Measurements from ENCODE around the gene RIMS1.
"Not testable (repeated sequence)": the region's sequence is repeated elsewhere in the genome, so short reads cannot be mapped to it uniquely, and the experiment has no call there.

RIMS1 gene

DNA sequence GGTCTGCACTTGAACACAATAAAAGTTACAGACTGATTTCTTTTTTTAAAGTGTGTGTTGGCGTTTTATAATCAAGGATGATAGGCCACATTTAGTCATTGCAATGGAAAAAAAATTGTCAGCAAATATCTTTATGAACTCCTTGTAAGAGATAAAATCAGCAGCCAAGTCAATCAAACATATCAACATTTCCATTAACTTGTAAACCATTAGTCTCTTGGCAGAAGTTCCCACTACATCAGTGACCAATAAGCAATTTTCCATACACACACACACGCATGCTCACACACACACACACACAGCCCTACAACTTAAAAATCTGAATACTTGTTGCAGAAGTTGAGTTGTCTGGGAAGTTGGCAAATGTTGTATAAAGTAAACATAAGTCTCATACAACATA is 419.6 kb downstream of the RIMS1 start:
- DNase-seq (ENCODE audit: insufficient read length) (no peak), FAIRE-seq (peak; percentile 9)
- TF ChIP-seq POLR2AphosphoS5 (IDR thresholded peaks at IDR 0.05; ENCODE audit: low read depth, low read length) (no peak), POLR2A (IDR thresholded peaks at IDR 0.05; ENCODE audit: low read depth, low read length) (no peak), TAF1 (IDR thresholded peaks at IDR 0.05; ENCODE audit: borderline replicate concordance, low read depth, low read length) (no peak)

DNA sequence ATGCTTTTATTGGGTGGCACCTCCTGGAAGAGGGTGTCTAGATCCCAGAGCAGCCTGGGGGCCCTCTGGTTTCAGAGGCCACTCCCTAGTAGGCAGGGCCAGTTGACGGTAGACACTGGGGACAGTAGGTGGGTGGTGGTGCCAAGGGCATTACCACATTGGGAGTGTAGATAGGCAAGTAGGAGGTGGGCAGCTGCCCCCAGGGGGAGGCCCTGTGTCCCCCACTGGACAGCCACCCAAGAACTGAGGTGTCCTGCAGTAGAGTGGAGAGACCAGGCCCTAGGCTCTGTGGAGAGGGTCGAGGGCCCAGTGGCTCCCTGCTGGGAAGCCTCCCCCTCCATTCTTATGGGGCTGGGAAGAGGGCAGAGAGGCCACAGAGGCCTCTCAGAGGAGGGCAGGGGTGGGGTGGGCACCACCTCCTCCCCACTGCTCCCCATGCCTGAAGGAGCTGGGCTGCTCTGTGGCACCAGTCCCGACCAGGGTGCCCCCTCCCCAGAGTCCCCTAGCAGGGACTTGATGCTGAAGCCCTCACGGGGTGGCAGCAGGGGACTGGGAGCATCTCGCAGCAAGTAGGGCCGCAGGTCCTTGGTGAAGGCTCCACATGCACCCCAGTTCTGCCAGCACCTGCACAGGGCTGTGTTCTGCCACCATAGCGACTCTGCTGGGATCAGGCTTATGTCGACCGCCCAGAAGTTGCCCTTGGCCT is 430.5 kb downstream of the RIMS1 start:
- FAIRE-seq: no peak
- DNase-seq (ENCODE audit: insufficient read length): no peak
- TF ChIP-seq POLR2AphosphoS5 (IDR thresholded peaks at IDR 0.05; ENCODE audit: low read depth, low read length): no peak
- no peak for TF ChIP-seq POLR2A (IDR thresholded peaks at IDR 0.05; ENCODE audit: low read depth, low read length)
- TF ChIP-seq TAF1 (IDR thresholded peaks at IDR 0.05; ENCODE audit: borderline replicate concordance, low read depth, low read length): no peak

DNA sequence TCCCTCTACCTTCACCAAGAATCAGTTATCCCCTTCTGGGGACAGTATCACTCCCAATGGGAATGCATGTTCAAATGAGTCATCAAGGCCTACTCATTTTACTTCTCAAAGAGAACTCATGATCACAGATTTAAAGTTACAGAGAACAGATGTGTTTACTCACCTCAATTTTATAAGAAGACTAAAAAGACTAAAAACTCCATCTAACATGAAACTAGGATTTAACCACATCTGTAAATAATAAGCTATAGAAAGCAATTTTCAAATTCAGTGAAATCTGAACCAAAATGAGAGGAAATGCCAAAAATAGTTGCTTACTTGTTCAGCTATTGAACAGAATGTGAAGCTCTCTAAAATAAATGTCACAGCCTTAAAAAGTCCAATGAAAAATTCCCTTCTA is 435.4 kb downstream of the RIMS1 start:
- TF ChIP-seq TAF1 (IDR thresholded peaks at IDR 0.05; ENCODE audit: borderline replicate concordance, low read depth, low read length) (no peak), POLR2A (IDR thresholded peaks at IDR 0.05; ENCODE audit: low read depth, low read length) (no peak), POLR2AphosphoS5 (IDR thresholded peaks at IDR 0.05; ENCODE audit: low read depth, low read length) (no peak)
- FAIRE-seq: no peak
- DNase-seq (ENCODE audit: insufficient read length): no peak

DNA sequence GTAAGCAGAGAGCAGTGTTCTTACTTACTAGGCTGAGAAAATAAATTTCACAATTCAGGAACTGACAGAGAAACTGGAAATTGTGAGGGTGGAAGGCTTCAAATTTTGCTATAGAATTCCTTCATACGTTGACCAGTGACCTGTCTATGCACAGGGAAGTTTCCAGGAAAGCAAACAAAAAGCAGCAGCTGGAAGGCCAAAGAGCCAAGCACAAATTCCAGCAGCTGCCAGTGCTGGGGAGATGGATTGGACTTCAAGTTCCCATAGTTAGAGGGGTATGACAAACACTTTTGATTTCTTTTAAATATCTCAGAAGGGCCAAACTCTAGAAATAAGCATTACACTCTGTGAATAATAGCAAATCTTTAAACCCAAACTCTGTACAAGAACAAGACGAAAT is 436.4 kb downstream of the RIMS1 start:
- TF ChIP-seq TAF1 (IDR thresholded peaks at IDR 0.05; ENCODE audit: borderline replicate concordance, low read depth, low read length) (no peak), POLR2AphosphoS5 (IDR thresholded peaks at IDR 0.05; ENCODE audit: low read depth, low read length) (no peak), POLR2A (IDR thresholded peaks at IDR 0.05; ENCODE audit: low read depth, low read length) (no peak)
- DNase-seq (ENCODE audit: insufficient read length) (no peak), FAIRE-seq (no peak)

DNA sequence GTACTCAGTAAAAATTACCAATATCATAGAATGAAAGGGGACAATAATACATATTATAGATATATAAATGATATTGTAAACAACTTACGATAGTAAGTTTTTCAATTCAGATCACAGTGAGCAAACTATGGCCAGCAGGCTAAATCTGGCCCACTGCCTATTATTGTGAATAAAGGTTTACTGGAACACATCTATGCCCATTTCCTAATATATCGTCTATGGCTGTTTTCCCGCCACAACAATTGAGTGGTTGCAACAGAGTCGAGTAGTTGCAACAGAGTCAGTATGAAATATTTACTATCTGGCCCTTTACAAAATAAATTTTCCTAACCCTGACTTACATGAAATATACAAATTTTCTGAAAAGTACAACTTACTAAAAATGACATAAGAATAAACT is 438.2 kb downstream of the RIMS1 start:
- DNase-seq (ENCODE audit: insufficient read length): no peak
- FAIRE-seq: no peak
- TF ChIP-seq POLR2AphosphoS5 (IDR thresholded peaks at IDR 0.05; ENCODE audit: low read depth, low read length) (no peak), POLR2A (IDR thresholded peaks at IDR 0.05; ENCODE audit: low read depth, low read length) (no peak), TAF1 (IDR thresholded peaks at IDR 0.05; ENCODE audit: borderline replicate concordance, low read depth, low read length) (no peak)

DNA sequence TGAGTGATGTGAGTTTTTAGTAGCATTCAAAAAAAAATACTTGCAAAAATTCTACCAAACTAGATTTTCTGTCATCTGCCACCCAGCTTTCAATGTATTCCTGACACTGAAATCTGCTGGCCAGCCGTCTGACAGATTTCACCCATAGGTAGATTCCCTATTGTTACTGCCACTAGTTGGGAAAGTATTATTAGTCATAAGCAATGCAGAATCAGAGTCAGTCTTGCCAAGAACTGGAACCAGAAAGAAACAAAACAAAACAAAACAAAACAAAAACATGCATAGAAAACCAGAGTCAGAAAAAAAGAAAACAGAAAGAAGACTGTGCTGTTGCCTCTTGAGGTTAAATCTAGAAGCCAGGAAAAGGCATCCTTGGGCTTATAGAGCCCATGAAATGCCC is 442.4 kb downstream of the RIMS1 start:
- TF ChIP-seq POLR2AphosphoS5 (IDR thresholded peaks at IDR 0.05; ENCODE audit: low read depth, low read length) (no peak), TAF1 (IDR thresholded peaks at IDR 0.05; ENCODE audit: borderline replicate concordance, low read depth, low read length) (no peak), POLR2A (IDR thresholded peaks at IDR 0.05; ENCODE audit: low read depth, low read length) (no peak)
- FAIRE-seq: no peak

DNA sequence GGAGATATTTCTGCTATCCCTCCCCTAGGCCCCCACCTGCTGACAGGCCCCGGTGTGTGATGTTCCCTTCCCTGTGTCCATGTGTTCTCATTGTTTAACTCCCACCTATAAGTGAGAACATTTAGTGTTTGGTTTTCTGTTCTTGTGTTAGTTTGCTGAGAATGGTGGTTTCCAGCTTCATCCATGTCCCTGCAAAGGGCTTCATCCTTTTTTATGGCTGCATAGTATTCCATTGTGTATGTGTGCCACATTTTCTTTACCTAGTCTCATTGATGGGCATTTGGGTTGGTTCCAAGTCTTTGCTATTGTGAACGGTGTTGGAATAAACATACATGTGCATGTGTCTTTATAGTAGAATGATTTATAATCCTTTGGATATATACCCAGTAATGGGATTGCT is 448.9 kb downstream of the RIMS1 start:
- not testable (repeated sequence) for DNase-seq (ENCODE audit: insufficient read length); FAIRE-seq

More for the DNA sequence above, 442.4 kb downstream of the RIMS1 start:
- DNase-seq (ENCODE audit: insufficient read length): no peak

DNA sequence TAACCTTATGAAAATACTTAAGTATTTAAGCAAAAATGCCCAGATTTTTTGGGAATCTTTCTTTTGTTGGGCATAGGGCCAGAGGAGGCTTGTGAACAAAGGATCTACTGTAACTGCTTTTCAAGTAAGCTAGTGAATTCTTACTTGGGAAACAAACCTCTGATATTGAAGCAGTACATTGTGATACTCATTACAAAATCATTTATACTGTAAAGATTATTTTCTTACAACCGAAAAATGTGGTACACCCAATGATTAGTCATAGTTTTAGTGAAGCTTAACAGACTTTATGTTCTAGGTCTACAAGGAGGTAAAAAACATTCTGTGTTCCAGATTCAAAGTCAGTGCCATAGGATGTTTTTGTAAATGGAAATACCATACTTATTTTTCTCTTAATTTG is 462.6 kb downstream of the RIMS1 start:
- no peak for TF ChIP-seq TAF1 (IDR thresholded peaks at IDR 0.05; ENCODE audit: borderline replicate concordance, low read depth, low read length)
- no peak for DNase-seq (ENCODE audit: insufficient read length)
- no peak for FAIRE-seq

DNA sequence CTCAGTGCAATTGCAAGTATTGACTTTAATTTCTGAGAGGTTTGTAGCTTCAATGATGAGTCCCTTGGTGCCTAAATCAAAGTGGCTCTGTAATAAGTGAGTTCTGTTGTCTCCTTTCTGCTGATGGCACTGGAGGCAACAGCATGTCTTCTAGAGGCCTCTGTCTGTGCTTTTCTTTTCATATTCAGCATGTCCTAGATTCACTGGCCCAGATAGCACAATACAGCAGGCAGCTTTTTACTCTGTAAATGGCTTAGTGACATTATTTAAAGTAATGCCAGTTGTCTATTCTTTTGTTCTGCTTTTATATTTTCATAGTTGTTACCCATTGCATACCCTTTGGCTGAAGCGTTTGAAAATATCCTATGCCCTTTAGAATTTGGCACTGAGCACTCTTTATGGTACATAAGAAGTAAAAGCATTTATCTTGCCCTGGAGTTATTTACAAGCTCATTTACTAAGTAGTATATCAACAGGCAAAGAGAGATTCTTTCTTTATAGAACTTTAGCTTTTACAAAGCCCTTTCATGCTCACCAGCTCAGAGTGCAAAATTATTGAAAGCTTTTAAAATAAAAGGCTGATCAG is 464.0 kb downstream of the RIMS1 start:
- FAIRE-seq (no peak), DNase-seq (ENCODE audit: insufficient read length) (no peak)
- TF ChIP-seq TAF1 (IDR thresholded peaks at IDR 0.05; ENCODE audit: borderline replicate concordance, low read depth, low read length) (no peak), POLR2AphosphoS5 (IDR thresholded peaks at IDR 0.05; ENCODE audit: low read depth, low read length) (no peak), POLR2A (IDR thresholded peaks at IDR 0.05; ENCODE audit: low read depth, low read length) (no peak)

DNA sequence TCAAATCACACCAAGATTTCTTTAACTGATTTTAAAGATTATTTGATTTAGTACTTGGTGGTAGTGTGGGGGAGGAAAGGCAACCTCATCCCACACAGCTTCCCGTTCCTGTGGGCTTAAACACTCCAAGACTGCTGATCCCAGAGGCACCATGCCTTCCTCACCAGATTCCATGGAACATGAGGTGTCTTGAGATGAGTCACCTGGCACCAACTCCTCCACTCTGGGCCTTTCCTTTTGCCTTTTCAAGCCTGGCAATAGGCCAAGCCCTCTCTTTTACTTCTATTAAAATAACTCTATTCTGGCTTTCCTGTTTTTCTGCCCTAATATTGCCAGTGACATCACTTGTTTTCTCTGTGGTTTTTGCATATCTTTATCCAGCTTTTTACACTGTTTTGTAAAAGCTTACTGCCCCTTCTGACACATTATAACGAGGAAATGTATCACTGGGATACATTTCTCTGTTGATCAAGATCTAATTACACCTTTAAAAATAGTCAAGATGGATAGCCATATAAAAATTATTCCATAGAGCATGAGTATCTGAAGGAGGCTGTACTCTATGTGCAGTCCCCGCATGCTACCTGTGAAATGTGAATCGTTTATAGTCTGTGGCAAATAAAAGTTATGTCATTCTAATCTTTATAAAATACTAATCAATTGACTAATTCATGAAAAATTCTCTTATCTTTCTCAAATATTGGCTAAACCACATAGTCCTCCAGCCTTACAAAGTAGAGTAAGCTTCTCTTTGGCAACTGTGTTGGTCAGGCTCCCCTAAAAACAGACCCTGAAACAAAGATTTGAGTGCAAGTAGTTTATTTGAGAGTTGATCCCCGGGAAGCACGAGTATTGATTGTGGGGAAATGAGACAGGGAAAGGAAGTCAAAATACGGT is 477.7 kb downstream of the RIMS1 start:
- FAIRE-seq (no peak), DNase-seq (ENCODE audit: insufficient read length) (no peak)
- TF ChIP-seq TAF1 (IDR thresholded peaks at IDR 0.05; ENCODE audit: borderline replicate concordance, low read depth, low read length) (no peak), POLR2A (IDR thresholded peaks at IDR 0.05; ENCODE audit: low read depth, low read length) (no peak), POLR2AphosphoS5 (IDR thresholded peaks at IDR 0.05; ENCODE audit: low read depth, low read length) (no peak)

DNA sequence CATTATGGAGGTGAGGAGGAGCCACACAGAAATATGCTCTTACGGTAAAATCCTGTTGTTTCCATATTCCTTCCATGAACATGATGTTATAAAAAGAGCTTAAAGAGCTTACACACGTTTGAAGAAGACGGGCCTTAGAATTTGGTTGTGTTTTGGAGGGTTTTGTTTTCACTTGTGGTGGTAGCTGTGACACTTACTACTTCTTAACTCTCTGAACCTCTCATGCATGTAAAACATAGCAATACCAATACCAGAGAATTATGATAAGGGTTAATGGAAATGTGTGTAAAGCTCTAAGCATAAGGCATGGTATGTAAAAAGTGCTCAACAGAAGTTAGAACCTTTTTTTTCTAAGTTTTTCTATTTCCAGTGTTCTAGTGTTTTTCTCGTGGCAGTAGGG is 479.4 kb downstream of the RIMS1 start:
- no peak for TF ChIP-seq POLR2AphosphoS5 (IDR thresholded peaks at IDR 0.05; ENCODE audit: low read depth, low read length)
- no peak for TF ChIP-seq TAF1 (IDR thresholded peaks at IDR 0.05; ENCODE audit: borderline replicate concordance, low read depth, low read length)
- TF ChIP-seq POLR2A (IDR thresholded peaks at IDR 0.05; ENCODE audit: low read depth, low read length): no peak
- DNase-seq (ENCODE audit: insufficient read length) (no peak), FAIRE-seq (no peak)

DNA sequence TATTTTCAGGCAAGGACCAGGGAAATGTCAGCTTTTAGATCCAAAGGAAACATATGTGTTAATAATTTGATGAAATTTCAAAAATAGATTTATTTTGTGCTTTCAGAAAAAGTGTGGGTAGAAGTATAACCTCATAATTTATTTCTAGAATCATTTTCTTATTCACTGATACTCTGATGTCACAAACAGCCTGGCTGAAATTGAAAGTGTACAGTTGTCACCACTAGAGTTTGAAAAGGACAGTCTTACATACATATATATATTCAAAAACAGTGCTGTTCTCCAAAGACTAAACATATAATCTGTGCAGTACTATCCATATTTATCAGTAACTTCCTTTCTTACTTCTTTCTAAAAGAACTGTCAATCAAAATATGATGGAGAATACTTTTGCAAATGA is 481.1 kb downstream of the RIMS1 start:
- no peak for DNase-seq (ENCODE audit: insufficient read length)
- no peak for TF ChIP-seq POLR2AphosphoS5 (IDR thresholded peaks at IDR 0.05; ENCODE audit: low read depth, low read length)
- no peak for TF ChIP-seq POLR2A (IDR thresholded peaks at IDR 0.05; ENCODE audit: low read depth, low read length)
- TF ChIP-seq TAF1 (IDR thresholded peaks at IDR 0.05; ENCODE audit: borderline replicate concordance, low read depth, low read length): no peak
- FAIRE-seq: no peak
